ENCODE results near the gene HS1BP3.

GRCh38 chr2:20654535-20654813 lies 3.6 kb upstream of the HS1BP3 start:
- no peak for TF ChIP-seq CTCF (IDR thresholded peaks at IDR 0.05; ENCODE audit: low read depth, low read length)
- TF ChIP-seq POLR2A (IDR thresholded peaks at IDR 0.05; ENCODE audit: extremely low read depth, insufficient read length) = no peak

Data from NB4 (cell line).